Type B pancreatic cell (in vitro differentiated cells): Measurements from ENCODE around the gene CRHR1. TPM values are rescaled to one million over a fixed set of nuclear protein-coding genes. Genes with fewer than 3 reads are reported as not detected.
A peak's percentile ranks its signal among the peaks of the same experiment; 100 is the strongest.

Experiments
- DNase-seq: peaks from one replicate; pipeline ENCODE4 v3.0.0; 2021; ENCODE audit warnings: mixed read lengths; ENCODE audit not compliant: unreplicated experiment; ENCODE audit errors: extremely low spot score
- H3K27ac Mint-ChIP-seq: 2 replicates; pipeline ENCODE4 v1.8.0; 2021; ENCODE audit warnings: mild to moderate bottlenecking, mixed read lengths
- H3K27me3 Mint-ChIP-seq: 2 replicates; pipeline ENCODE4 v1.8.0; 2021; ENCODE audit warnings: mixed read lengths
- H3K36me3 Mint-ChIP-seq: 2 replicates; pipeline ENCODE4 v1.8.0; 2021; ENCODE audit warnings: mixed read lengths
- H3K4me1 Mint-ChIP-seq: one replicate; pipeline ENCODE4 v1.8.0; 2021; ENCODE audit warnings: mixed read lengths; ENCODE audit not compliant: unreplicated experiment
- H3K4me3 Mint-ChIP-seq: 2 replicates; pipeline ENCODE4 v1.8.0; 2021; ENCODE audit warnings: mild to moderate bottlenecking, mixed read lengths
- H3K9me3 Mint-ChIP-seq: 2 replicates; pipeline ENCODE4 v1.8.0; 2021; ENCODE audit warnings: mixed read lengths
- total RNA-seq: library from RNA; stranded (reverse); gene quantifications from 2 replicates; pipeline ENCODE4 v1.2.1, GENCODE V29; 2021; ENCODE audit warnings: low replicate concordance
- TF ChIP-seq, protein P1 (sequence below): fragments of 200-600 bp; sonication (generic); conservative IDR thresholded peaks from 2 replicates; pipeline ENCODE4 v1.5.0; 2021; ENCODE audit warnings: antibody characterized with exemption, mild to moderate bottlenecking

CRHR1 gene
- total RNA-seq, 1 donor from 2014 or later = 0.43 TPM

- TF ChIP-seq, protein P1, sequence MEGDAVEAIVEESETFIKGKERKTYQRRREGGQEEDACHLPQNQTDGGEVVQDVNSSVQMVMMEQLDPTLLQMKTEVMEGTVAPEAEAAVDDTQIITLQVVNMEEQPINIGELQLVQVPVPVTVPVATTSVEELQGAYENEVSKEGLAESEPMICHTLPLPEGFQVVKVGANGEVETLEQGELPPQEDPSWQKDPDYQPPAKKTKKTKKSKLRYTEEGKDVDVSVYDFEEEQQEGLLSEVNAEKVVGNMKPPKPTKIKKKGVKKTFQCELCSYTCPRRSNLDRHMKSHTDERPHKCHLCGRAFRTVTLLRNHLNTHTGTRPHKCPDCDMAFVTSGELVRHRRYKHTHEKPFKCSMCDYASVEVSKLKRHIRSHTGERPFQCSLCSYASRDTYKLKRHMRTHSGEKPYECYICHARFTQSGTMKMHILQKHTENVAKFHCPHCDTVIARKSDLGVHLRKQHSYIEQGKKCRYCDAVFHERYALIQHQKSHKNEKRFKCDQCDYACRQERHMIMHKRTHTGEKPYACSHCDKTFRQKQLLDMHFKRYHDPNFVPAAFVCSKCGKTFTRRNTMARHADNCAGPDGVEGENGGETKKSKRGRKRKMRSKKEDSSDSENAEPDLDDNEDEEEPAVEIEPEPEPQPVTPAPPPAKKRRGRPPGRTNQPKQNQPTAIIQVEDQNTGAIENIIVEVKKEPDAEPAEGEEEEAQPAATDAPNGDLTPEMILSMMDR = no peak
- Mint-ChIP-seq H3K9me3 (no peaks in the 10 kb centered on the region), H3K36me3 (no peaks in the 10 kb centered on the region), H3K4me3 (no peak overlapping the region), H3K4me1 (no peaks in the 10 kb centered on the region), H3K27ac (no peak overlapping the region), H3K27me3 (peaks cover 50% of the 10 kb centered on the region)
- no peak for DNase-seq
Observed at GRCh38 chr17:45761957-45762565, 22.1 kb upstream of the CRHR1 start.

DNA sequence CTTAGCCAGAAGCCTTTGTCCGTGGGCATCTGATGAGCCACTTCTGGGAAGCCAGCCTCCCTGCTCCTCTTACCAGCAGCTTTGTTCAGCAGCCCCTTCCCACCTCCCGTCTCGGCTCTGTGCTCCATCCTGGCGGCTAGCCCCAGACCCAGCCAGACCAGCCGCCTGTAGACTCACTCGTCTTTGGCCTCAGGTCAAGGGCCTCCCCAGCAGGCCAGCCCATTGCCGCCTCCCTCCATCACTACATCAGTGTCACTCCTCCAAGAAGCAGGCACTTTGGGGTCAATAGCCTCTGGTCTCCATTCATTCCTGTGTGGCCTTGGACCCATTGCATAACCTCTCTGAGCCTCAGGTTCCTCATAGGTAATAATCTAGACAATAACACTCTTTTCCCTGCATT is 20.9 kb upstream of the CRHR1 start:
- peaks cover 3% of the 10 kb centered on the region for H3K4me1 Mint-ChIP-seq
- H3K36me3 Mint-ChIP-seq = no peaks in the 10 kb centered on the region
- DNase-seq = no peak
- no peaks in the 10 kb centered on the region for H3K9me3 Mint-ChIP-seq
- peaks cover 47% of the 10 kb centered on the region for H3K27me3 Mint-ChIP-seq
- TF ChIP-seq, protein P1 = no peak
- H3K27ac Mint-ChIP-seq = no peak overlapping the region
- no peak overlapping the region for H3K4me3 Mint-ChIP-seq

DNA sequence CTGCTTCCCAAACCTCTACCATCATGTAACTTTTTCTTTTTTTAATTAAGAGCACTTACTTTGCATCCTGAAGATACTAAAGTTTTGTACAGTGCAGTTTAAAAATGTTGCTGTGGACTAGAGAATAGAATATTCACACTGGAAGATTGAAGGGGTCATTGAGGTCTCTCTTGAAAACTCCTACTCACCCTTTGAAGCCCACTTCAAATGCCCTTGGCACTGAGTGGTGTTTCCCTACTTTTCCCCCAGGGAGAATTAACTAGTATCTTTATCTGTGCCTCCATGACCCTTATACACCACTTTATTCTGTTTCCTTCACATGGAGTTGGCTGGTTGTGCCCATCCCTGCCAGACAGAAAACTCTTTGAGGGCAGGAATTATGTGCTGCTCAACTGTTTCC is 19.6 kb upstream of the CRHR1 start:
- no peaks in the 10 kb centered on the region for H3K9me3 Mint-ChIP-seq
- TF ChIP-seq, protein P1 = no peak
- H3K27me3 Mint-ChIP-seq = peaks cover 51% of the 10 kb centered on the region

DNA sequence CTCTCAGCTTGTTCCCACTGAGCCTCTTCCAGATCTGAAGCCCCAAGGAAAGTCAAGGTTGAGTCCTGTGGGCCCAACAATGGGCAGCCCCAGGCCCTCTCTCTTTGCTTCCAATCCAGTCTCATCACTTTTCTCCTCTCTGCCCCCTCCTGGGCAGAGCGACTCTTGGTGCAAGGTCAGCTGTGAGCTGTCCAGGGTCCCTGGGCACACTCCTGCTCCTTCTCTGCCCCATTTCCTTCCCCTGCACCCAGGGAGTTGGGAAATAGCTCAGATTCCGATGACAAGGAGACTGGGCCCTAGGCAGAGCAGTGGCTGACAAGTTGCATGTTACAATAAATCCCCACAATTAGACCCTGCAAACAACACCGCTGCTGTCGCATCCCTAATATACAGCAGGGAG is 16.1 kb upstream of the CRHR1 start:
- H3K9me3 Mint-ChIP-seq = no peaks in the 10 kb centered on the region
- no peak overlapping the region for H3K4me3 Mint-ChIP-seq
- TF ChIP-seq, protein P1 = no peak
- H3K27ac Mint-ChIP-seq = no peak overlapping the region
- no peaks in the 10 kb centered on the region for H3K36me3 Mint-ChIP-seq
- no peak for DNase-seq
- peaks cover 67% of the 10 kb centered on the region for H3K27me3 Mint-ChIP-seq
- peaks cover 10% of the 10 kb centered on the region for H3K4me1 Mint-ChIP-seq

More for the DNA sequence above, 19.6 kb upstream of the CRHR1 start:
- DNase-seq = no peak
- Mint-ChIP-seq H3K27ac (no peak overlapping the region), H3K36me3 (no peaks in the 10 kb centered on the region), H3K4me1 (peaks cover 3% of the 10 kb centered on the region), H3K4me3 (no peak overlapping the region)

DNA sequence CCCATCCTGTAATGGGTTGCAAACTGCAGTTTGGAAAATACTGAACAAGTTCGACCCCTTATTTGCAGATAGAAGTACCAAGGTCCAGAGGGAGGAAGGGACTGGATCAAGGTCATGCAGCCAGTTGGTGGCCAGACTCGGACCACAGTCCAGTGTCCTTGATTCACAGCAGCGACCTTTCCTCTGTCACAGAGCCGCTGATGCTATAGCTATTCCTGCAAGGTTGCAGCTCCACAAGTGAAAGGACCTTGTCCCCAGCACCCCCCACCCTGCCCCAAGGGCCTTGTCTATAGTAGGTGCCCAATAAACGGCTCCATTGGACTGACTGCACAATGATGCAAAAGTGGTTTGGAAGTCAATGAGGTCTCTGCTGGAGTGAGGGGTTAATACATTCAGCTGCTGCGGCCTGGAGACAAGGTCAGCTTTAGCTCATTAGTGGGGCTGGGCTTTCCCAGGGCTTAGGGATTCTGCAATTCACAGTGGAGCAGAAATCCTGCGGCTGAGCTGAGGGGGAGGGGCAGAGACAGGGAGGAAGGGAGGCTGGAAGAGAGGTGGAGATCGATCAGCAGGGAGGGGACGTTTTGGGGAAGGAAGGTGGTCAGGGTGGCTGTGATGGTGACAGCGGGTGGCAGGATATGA is 13.4 kb upstream of the CRHR1 start:
- no peaks in the 10 kb centered on the region for H3K36me3 Mint-ChIP-seq
- peak overlapping the region; percentile 34 for H3K27ac Mint-ChIP-seq
- DNase-seq = no peak
- H3K4me3 Mint-ChIP-seq = peak overlapping the region; percentile 55
- TF ChIP-seq, protein P1 = no peak
- peaks cover 10% of the 10 kb centered on the region for H3K4me1 Mint-ChIP-seq
- H3K27me3 Mint-ChIP-seq = peaks cover 69% of the 10 kb centered on the region
- no peaks in the 10 kb centered on the region for H3K9me3 Mint-ChIP-seq
